GM12891 (cell line): ENCODE data around the gene SLC12A9.
A peak's percentile ranks its signal among the peaks of the same experiment; 100 is the strongest.

Experiments
- DNase-seq: peaks from one replicate; pipeline ENCODE4 v3.0.0; 2011; ENCODE audit warnings: low spot score; ENCODE audit not compliant: insufficient read length
- FAIRE-seq: peaks from 2 replicates; lab custom pipeline; 2011; peaks lifted over from hg19 to GRCh38; lab: Jason Lieb, UNC
- PAX5 ChIP-seq: IDR thresholded peaks from 2 replicates; pipeline ENCODE4 v1.6.1; 2011; ENCODE audit warnings: low read length, moderate library complexity, mild to moderate bottlenecking; ENCODE audit not compliant: insufficient read depth, severe bottlenecking
- POLR2A ChIP-seq: IDR thresholded peaks from 2 replicates; pipeline ENCODE4 v1.6.1; 2011; ENCODE audit warnings: low read depth, low read length, control low read depth
- POLR2AphosphoS5 ChIP-seq: IDR thresholded peaks from 2 replicates; pipeline ENCODE4 v1.6.1; 2011; ENCODE audit warnings: low read depth, low read length, control low read depth
- POU2F2 ChIP-seq: IDR thresholded peaks from 2 replicates; pipeline ENCODE4 v1.6.1; 2011; ENCODE audit warnings: low read depth, mild to moderate bottlenecking, control low read depth, low read length, moderate library complexity
- SPI1 ChIP-seq: IDR thresholded peaks from 2 replicates; pipeline ENCODE4 v1.6.1; 2011; ENCODE audit warnings: low read depth, low read length, control low read depth
- TAF1 ChIP-seq: IDR thresholded peaks from 2 replicates; pipeline ENCODE4 v1.6.1; 2011; ENCODE audit warnings: low read depth, low read length, control low read depth

Gene SLC12A9

GRCh38 chr7:100867776-100868485 lies 15.4 kb downstream of the SLC12A9 start:
- peak; percentile 72 for FAIRE-seq
- TF ChIP-seq POLR2A (peak; percentile 35; the same call in 1 of the 2 replicates), TAF1 (no peak)
- DNase-seq: no peak

- FAIRE-seq: no peak
- TF ChIP-seq POLR2A (no peak), POLR2AphosphoS5 (no peak), SPI1 (no peak), POU2F2 (no peak)
- DNase-seq: no peak
These were observed 21.2 kb downstream of the SLC12A9 start for GRCh38 chr7:100873599-100874299.

GRCh38 chr7:100874300-100874576 lies 21.7 kb downstream of the SLC12A9 start:
- no peak for TF ChIP-seq POU2F2
- TF ChIP-seq POLR2A: no peak
- TF ChIP-seq PAX5: no peak
- TF ChIP-seq TAF1: no peak
- FAIRE-seq (no peak), DNase-seq (no peak)

- DNase-seq: peak; percentile 98
- peak; percentile 100 for FAIRE-seq
- TF ChIP-seq TAF1: peak; percentile 88
- TF ChIP-seq POLR2AphosphoS5: peak; percentile 91
- no peak; the same call in 1 of the 2 replicates for TF ChIP-seq POU2F2
- peak; percentile 50 for TF ChIP-seq SPI1
- TF ChIP-seq PAX5: no peak
- TF ChIP-seq POLR2A: peak; percentile 94; the same call in 1 of the 2 replicates
These were observed 22.3 kb downstream of the SLC12A9 start, which contains the start of gene SRRT for GRCh38 chr7:100874577-100875355. TSS of gene SRRT (plus strand) at chr7:100875103. CDS start at chr7:100875591, 488 bp downstream.

- FAIRE-seq: no peak
- TF ChIP-seq TAF1 (no peak), SPI1 (no peak), POU2F2 (no peak), PAX5 (no peak), POLR2AphosphoS5 (no peak), POLR2A (no peak; the same call in 1 of the 2 replicates)
- DNase-seq: no peak
These were observed 22.8 kb downstream of the SLC12A9 start for GRCh38 chr7:100875356-100875751.

GRCh38 chr7:100878013-100878412 lies 25.5 kb downstream of the SLC12A9 start:
- no peak for FAIRE-seq

GRCh38 chr7:100878685-100879084 lies 26.2 kb downstream of the SLC12A9 start:
- FAIRE-seq: no peak
- TF ChIP-seq POU2F2 (no peak), POLR2A (no peak)

More at GRCh38 chr7:100878013-100878412, 25.5 kb downstream of the SLC12A9 start:
- TF ChIP-seq POLR2AphosphoS5 (no peak), TAF1 (no peak), PAX5 (no peak), SPI1 (no peak), POU2F2 (no peak), POLR2A (no peak)
- no peak for DNase-seq

GRCh38 chr7:100879685-100880261 lies 27.3 kb downstream of the SLC12A9 start:
- DNase-seq (no peak), FAIRE-seq (no peak)
- TF ChIP-seq TAF1 (no peak), POLR2AphosphoS5 (no peak), POLR2A (no peak), SPI1 (no peak)

More at GRCh38 chr7:100878685-100879084, 26.2 kb downstream of the SLC12A9 start:
- DNase-seq: no peak

- TF ChIP-seq PAX5 (no peak), SPI1 (no peak), TAF1 (no peak), POLR2AphosphoS5 (no peak), POLR2A (no peak)
- FAIRE-seq (no peak), DNase-seq (no peak)
These were observed 28.1 kb downstream of the SLC12A9 start for GRCh38 chr7:100880645-100881044.
